Heart right ventricle (tissue), 16 donors: Measurements from ENCODE around the gene DNAJB14. TPM values are rescaled to one million over a fixed set of nuclear protein-coding genes. Genes with fewer than 3 reads are reported as not detected.

Experiments used
- ATAC-seq, 8 donors: fragments of 200-7000 bp; cut with Tn5 transposase; one replicate each; pipeline ENCODE4 v1.9.1; 2020; ENCODE audit warnings: mild to moderate bottlenecking in 8 of 8, moderate library complexity in 8 of 8, moderate number of reproducible peaks in 1 of 8
- DNase-seq, 2 donors: peaks; one replicate each; pipeline ENCODE4 v3.0.0-alpha.2; 2020
- H3K27ac ChIP-seq, 10 donors: fragments of 200-600 bp; sonication (generic) in 2 of 10; one replicate each; pipeline versions ENCODE4 v1.5.0 to v1.8.0; 2020 to 2022; ENCODE audit warnings: mild to moderate bottlenecking in 3 of 10
- H3K27me3 ChIP-seq, 7 donors: fragments of 200-600 bp; one replicate each; pipeline ENCODE4 v1.8.0; 2021 to 2022; ENCODE audit warnings: mild to moderate bottlenecking in 2 of 7
- H3K36me3 ChIP-seq, 9 donors: fragments of 200-600 bp; sonication (generic) in 1 of 9; one replicate each; pipeline versions ENCODE4 v1.5.0 to v1.8.0; 2020 to 2022; ENCODE audit warnings: mild to moderate bottlenecking in 2 of 9
- H3K4me1 ChIP-seq, 9 donors: fragments of 200-600 bp; sonication (generic) in 1 of 9; one replicate each; pipeline versions ENCODE4 v1.5.0 to v1.8.0; 2020 to 2022; ENCODE audit warnings: mild to moderate bottlenecking in 4 of 9
- H3K4me3 ChIP-seq, 10 donors: fragments of 200-600 bp; sonication (generic) in 2 of 10; one replicate each; pipeline versions ENCODE4 v1.5.0 to v1.8.0; 2020 to 2022; ENCODE audit warnings: mild to moderate bottlenecking in 7 of 10, moderate library complexity in 2 of 10
- H3K9me3 ChIP-seq, 11 donors: fragments of 200-600 bp in 10 of 11; sonication (generic) in 2 of 11; one replicate each; pipeline versions ENCODE4 v1.5.0 to v1.8.0; 2013 to 2022; ENCODE audit warnings: mild to moderate bottlenecking in 2 of 11, control low read depth in 1 of 11, moderate library complexity in 1 of 11
- WGBS, 2 donors: extraction: QIAGEN DNeasy Blood & Tissue Kit; methylation state at CpG; one replicate each; pipeline ENCODE4 v1.1.7; 2013; ENCODE audit warnings: inconsistent platforms in 1 of 2; 5-methylcytosine and 5-hydroxymethylcytosine counted together
- intact Hi-C, 10 donors: fragments of 100-400 bp; cut with DNase I; formaldehyde crosslinking; loops; one replicate each; pipeline versions ENCODE4 v1.11.1 to v1.14.2; 2022
- polyA plus RNA-seq, 2 donors: library from polyadenylated mRNA; stranded (reverse); fragments of 200-250 nt; gene quantifications; one replicate each; pipeline ENCODE4 v1.2.3, GENCODE V29; 2013
- total RNA-seq, 10 donors: library from RNA; stranded (reverse); fragmentation: NEBNext Ultra II Directional in 3 of 10; extraction: Animal tissue kit (Norgen Biotek cat#: 25700) in 3 of 10; gene quantifications; one replicate each; pipeline versions ENCODE4 v1.2.1 to v1.2.4, GENCODE V29; 2021 to 2023
- TF ChIP-seq, protein P1 (sequence below), 9 donors: fragments of 200-600 bp; sonication (generic) in 2 of 9; IDR thresholded peaks; one replicate each; pipeline versions ENCODE4 v1.5.0 to v1.8.0; 2021 to 2022; ENCODE audit warnings: antibody characterized with exemption in 9 of 9, mild to moderate bottlenecking in 5 of 9, moderate library complexity in 1 of 9
- donor health status: Arrhythmogenic right ventricular cardiomyopathy.
- donor health status: ischemic (EF 13 %, LVEDD 7.1; RV severe dilation, severe dysfunction).
- donor health status: healthy with polysubstance abuse.
- donor health status: DM: no; HTN: yes; CAD: no.
- donor health status: DM: no; HTN: no; CAD: no.
- donor health status: ischemic (EF 25% LVEDD 6.9; RV normal size, moderate dysfunction).
- donor health status: ischemic (EF 25% LVEDD 5.7; RV mildly dilated, moderate dysfunction).
- donor health status: healthy.
- donor health status: DM: yes; HTN: yes; CAD: no.
- donor health status: Ischemic cardiomyopathy.
- donor health status: ischemic (EF 35%, LVEDD 5.7; RV mildly dilated, moderate dysfunction).
- donor health status: nonischemic (EF 11% LVEDD 7.7; RV severe dilation, severe dysfunction).
- donor health status: DM: yes; HTN: yes; CAD: no.
- donor health status: PGD.
- donor health status: ischemic (EF 29% LVEDD 5.4; RV normal size, mild dysfunction).
- donor health status: nonischemic (EF 23%, LVEDD 6.1; RV moderate dilation, normal function).

The DNAJB14 gene
- total and polyA plus RNA-seq, 12 donors: 4.7 to 25.9 (median 19.6) TPM

DNA sequence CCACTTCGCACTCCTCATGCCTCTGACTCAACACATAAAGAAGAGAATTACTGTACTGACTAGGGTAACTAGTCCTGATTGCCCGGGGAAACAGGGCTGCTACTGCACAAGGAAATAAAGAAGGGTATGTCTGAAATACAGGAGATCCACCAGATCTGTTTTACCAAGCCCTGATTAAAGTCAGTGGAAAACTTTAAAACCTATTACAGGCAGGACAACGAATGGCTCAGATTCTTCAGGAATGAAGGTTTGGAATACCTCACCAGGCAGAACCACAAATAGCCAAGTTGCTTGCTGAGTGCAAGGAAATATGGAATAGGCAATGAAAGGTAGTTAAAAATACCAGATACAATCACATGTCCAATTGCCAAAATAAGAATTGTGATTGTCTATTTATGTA, 69.5 kb downstream of the DNAJB14 start:
- H3K4me1 ChIP-seq: no peaks in the 10 kb centered on the region
- no peaks in the 10 kb centered on the region for H3K27me3 ChIP-seq
- no peaks in the 10 kb centered on the region for H3K9me3 ChIP-seq
- 79 to 88% methylated on average over 3 of the region's 3 CpGs for whole genome bisulfite sequencing, 2 donors
- DNase-seq: no peak
- TF ChIP-seq, protein P1, sequence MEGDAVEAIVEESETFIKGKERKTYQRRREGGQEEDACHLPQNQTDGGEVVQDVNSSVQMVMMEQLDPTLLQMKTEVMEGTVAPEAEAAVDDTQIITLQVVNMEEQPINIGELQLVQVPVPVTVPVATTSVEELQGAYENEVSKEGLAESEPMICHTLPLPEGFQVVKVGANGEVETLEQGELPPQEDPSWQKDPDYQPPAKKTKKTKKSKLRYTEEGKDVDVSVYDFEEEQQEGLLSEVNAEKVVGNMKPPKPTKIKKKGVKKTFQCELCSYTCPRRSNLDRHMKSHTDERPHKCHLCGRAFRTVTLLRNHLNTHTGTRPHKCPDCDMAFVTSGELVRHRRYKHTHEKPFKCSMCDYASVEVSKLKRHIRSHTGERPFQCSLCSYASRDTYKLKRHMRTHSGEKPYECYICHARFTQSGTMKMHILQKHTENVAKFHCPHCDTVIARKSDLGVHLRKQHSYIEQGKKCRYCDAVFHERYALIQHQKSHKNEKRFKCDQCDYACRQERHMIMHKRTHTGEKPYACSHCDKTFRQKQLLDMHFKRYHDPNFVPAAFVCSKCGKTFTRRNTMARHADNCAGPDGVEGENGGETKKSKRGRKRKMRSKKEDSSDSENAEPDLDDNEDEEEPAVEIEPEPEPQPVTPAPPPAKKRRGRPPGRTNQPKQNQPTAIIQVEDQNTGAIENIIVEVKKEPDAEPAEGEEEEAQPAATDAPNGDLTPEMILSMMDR (IDR thresholded peaks at IDR 0.05): no peak
- no peak overlapping the region for H3K4me3 ChIP-seq
- intact Hi-C loops: loop anchor here in 2 of 10 donors (10.0 kb wide), 2 partner anchors 62 to 322 kb away; partner anchors contain the start of gene DAPP1 (in 1 of the 2)
- peaks cover 0 to 54% (median 26%) of the 10 kb centered on the region in 9 donors for H3K36me3 ChIP-seq
- H3K27ac ChIP-seq: no peak overlapping the region
- no peak for ATAC-seq

GRCh38 chr4:99875071-99875470, 71.3 kb downstream of the DNAJB14 start:
- no peak for DNase-seq
- Histone ChIP-seq H3K9me3 (no peaks in the 10 kb centered on the region), H3K36me3 (peaks cover 0 to 35% (median 10%) of the 10 kb centered on the region in 9 donors), H3K4me3 (no peak overlapping the region), H3K27me3 (no peaks in the 10 kb centered on the region), H3K27ac (no peak overlapping the region), H3K4me1 (no peaks in the 10 kb centered on the region)
- TF ChIP-seq, protein P1 (IDR thresholded peaks at IDR 0.05): no peak
- ATAC-seq: no peak
- intact Hi-C loops: loop anchor here in 2 of 10 donors (10.0 kb wide), 2 partner anchors 60 to 320 kb away; partner anchors contain the start of gene DAPP1 (in 1 of the 2)

DNA sequence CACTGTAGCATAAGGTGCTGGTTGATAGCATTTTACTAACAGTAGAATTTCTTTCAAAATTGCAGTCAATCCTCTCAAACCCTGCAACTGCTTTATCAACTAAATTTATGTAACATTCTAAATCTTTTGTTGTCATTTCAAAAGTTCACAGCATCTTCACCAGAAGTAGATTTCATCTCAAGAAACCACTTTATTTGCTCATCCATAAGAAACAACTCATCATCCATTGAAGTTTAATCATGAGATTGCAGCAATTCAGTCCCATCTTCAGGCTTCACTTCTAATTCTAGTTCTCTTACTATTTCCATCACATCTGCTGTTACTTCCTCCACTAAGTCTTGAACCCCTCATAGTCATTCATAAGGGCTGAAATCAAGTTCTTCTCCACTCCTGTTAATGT, 73.8 kb downstream of the DNAJB14 start:
- TF ChIP-seq, protein P1 (IDR thresholded peaks at IDR 0.05): no peak
- DNase-seq (no peak), ATAC-seq (no peak)
- peaks cover 0 to 24% (median 0%) of the 10 kb centered on the region in 9 donors for H3K36me3 ChIP-seq
- no peak overlapping the region for H3K4me3 ChIP-seq
- H3K4me1 ChIP-seq: no peaks in the 10 kb centered on the region
- no peak overlapping the region for H3K27ac ChIP-seq
- intact Hi-C loops: loop anchor here in 2 of 10 donors (10.0 kb wide), 2 partner anchors 58 to 318 kb away; partner anchors contain the start of gene DAPP1 (in 1 of the 2)
- no peaks in the 10 kb centered on the region for H3K27me3 ChIP-seq
- H3K9me3 ChIP-seq: no peaks in the 10 kb centered on the region

- no peaks in the 10 kb centered on the region for H3K4me1 ChIP-seq
- no peak overlapping the region for H3K27ac ChIP-seq
- ATAC-seq (peak in 1 of 8 donors; percentile 50), DNase-seq (no peak)
- TF ChIP-seq, protein P1 (IDR thresholded peaks at IDR 0.05): no peak
- H3K4me3 ChIP-seq: no peak overlapping the region
- intact Hi-C loops: no loop called here
- H3K27me3 ChIP-seq: peaks cover 0 to 5% (median 0%) of the 10 kb centered on the region in 7 donors
- H3K9me3 ChIP-seq: no peaks in the 10 kb centered on the region
- peaks cover 0 to 46% (median 0%) of the 10 kb centered on the region in 9 donors for H3K36me3 ChIP-seq
- 42 to 49% methylated on average over 8 of the region's 8 CpGs for WGBS, 2 donors
These were observed 78.3 kb downstream of the DNAJB14 start for GRCh38 chr4:99868126-99868596.
